Measurements from ENCODE around the gene HES7. TPM values are rescaled to one million over a fixed set of nuclear protein-coding genes. Genes with fewer than 3 reads are reported as not detected.

HES7 gene
- total RNA-seq, 3 donors from 2014 or later (not counting 1 experiment from before 2014, with no cell fraction given), result 0.50 to 0.77 (median 0.61) TPM

- peaks cover 37% of the 10 kb centered on the region for H3K27me3 ChIP-seq (ENCODE audit: control insufficient read depth, insufficient read depth, low read length)
- peaks cover 45 to 46% of the 10 kb centered on the region in 2 donors for H3K27me3 Mint-ChIP-seq (ENCODE audit: low read depth in 2 of 2)
- peaks cover 16 to 31% of the 10 kb centered on the region in 2 donors for H3K4me1 Mint-ChIP-seq
- DNase-seq (no peak), ATAC-seq (no peak)
- intact Hi-C loops (cut with micrococcal nuclease), result no loop called here
- H3K4me1 ChIP-seq (ENCODE audit: control insufficient read depth, insufficient read depth, low read length), result peaks cover 40% of the 10 kb centered on the region
- TF ChIP-seq, protein P1, sequence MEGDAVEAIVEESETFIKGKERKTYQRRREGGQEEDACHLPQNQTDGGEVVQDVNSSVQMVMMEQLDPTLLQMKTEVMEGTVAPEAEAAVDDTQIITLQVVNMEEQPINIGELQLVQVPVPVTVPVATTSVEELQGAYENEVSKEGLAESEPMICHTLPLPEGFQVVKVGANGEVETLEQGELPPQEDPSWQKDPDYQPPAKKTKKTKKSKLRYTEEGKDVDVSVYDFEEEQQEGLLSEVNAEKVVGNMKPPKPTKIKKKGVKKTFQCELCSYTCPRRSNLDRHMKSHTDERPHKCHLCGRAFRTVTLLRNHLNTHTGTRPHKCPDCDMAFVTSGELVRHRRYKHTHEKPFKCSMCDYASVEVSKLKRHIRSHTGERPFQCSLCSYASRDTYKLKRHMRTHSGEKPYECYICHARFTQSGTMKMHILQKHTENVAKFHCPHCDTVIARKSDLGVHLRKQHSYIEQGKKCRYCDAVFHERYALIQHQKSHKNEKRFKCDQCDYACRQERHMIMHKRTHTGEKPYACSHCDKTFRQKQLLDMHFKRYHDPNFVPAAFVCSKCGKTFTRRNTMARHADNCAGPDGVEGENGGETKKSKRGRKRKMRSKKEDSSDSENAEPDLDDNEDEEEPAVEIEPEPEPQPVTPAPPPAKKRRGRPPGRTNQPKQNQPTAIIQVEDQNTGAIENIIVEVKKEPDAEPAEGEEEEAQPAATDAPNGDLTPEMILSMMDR (IDR thresholded peaks at IDR 0.05), result no peak
- H3K4me3 Mint-ChIP-seq, result no peak overlapping the region
- no peak overlapping the region for H3K4me3 ChIP-seq (ENCODE audit: low read length)
- H3K36me3 ChIP-seq (ENCODE audit: control insufficient read depth, insufficient read depth, low read length), result no peaks in the 10 kb centered on the region
- no peaks in the 10 kb centered on the region for H3K9me3 Mint-ChIP-seq
- H3K27ac ChIP-seq (ENCODE audit: low read length), result no peak overlapping the region
- no peaks in the 10 kb centered on the region for H3K36me3 Mint-ChIP-seq
- WGBS (ENCODE audit: insufficient coverage), result 86% methylated on average over 12 of the region's 12 CpGs
- no peaks in the 10 kb centered on the region for H3K9me3 ChIP-seq (ENCODE audit: control insufficient read depth, insufficient read depth, low read length)
- peak overlapping the region in 1 of 2 donors; percentile 93 for H3K27ac Mint-ChIP-seq
These were observed 52.4 kb downstream of the HES7 start for GRCh38 chr17:8071496-8071895.

Other genes starting within 250 kb of the HES7 start
- 100 to 1,000 TPM; 215 to 275 (median 218) TPM for gene CHD3, start 235.3 kb downstream of the HES7 start, total RNA-seq
- gene RNF227, start 207.8 kb downstream of the HES7 start, total RNA-seq, result 1 to 10 TPM; 3.6 to 5.9 (median 4.7) TPM
- 10 to 100 TPM in 1 of 3 donors, 1 to 10 TPM in 2; 7.9 to 11.7 (median 9.3) TPM for gene KCNAB3, start 194.2 kb downstream of the HES7 start, total RNA-seq
- 100 to 1,000 TPM; 122 to 144 (median 135) TPM for gene TRAPPC1, start 192.2 kb downstream of the HES7 start, total RNA-seq
- 10 to 100 TPM; 36.3 to 49.8 (median 45.2) TPM for gene CNTROB, start 191.9 kb downstream of the HES7 start, total RNA-seq
- not detected for gene GUCY2D, start 121.5 kb downstream of the HES7 start, total RNA-seq
- gene ALOX15B, start 85.0 kb downstream of the HES7 start, total RNA-seq, result not detected
- gene ALOX12B, start 36.4 kb downstream of the HES7 start, total RNA-seq, result under 1 TPM; 0.29 to 0.58 (median 0.56) TPM
- not detected for gene ALOXE3, start 5.6 kb downstream of the HES7 start, total RNA-seq
- gene PER1, start 28.3 kb upstream of the HES7 start, total RNA-seq, result 1,000 to 10,000 TPM in 1 of 3 donors, 100 to 1,000 TPM in 2; 636 to 1,422 (median 923) TPM
- 100 to 1,000 TPM; 191 to 315 (median 234) TPM for gene VAMP2, start 38.8 kb upstream of the HES7 start, total RNA-seq
- 100 to 1,000 TPM in 1 of 3 donors, 10 to 100 TPM in 2; 48.9 to 101 (median 96.1) TPM for gene TMEM107, start 52.3 kb upstream of the HES7 start, total RNA-seq
- 10 to 100 TPM; 10.2 to 15.6 (median 11.6) TPM for gene BORCS6, start 66.1 kb upstream of the HES7 start, total RNA-seq
- 1 to 10 TPM; 2.1 to 4.8 (median 4.1) TPM for gene AURKB, start 86.5 kb upstream of the HES7 start, total RNA-seq
- gene CTC1, start 124.0 kb upstream of the HES7 start, total RNA-seq, result 100 to 1,000 TPM; 192 to 251 (median 237) TPM
- 10 to 100 TPM; 23.6 to 30.0 (median 24.0) TPM for gene PFAS, start 125.2 kb upstream of the HES7 start, total RNA-seq
- 10 to 100 TPM; 34.4 to 51.5 (median 44.6) TPM for gene RANGRF, start 164.6 kb upstream of the HES7 start, total RNA-seq
- gene SLC25A35, start 171.3 kb upstream of the HES7 start, total RNA-seq, result 10 to 100 TPM; 10.7 to 17.5 (median 16.8) TPM
- not detected for gene ARHGEF15, start 186.1 kb upstream of the HES7 start, total RNA-seq
- not detected for gene ODF4, start 215.7 kb upstream of the HES7 start, total RNA-seq